ENCODE results near the gene RAB3IL1.

GRCh38 chr11:61864814-61865775 is 52.3 kb downstream of the RAB3IL1 start:
- no peak for TF ChIP-seq CTCF (IDR thresholded peaks at IDR 0.05; ENCODE audit: insufficient read depth, low read length)
- no peak for TF ChIP-seq GABPA (IDR thresholded peaks at IDR 0.05; ENCODE audit: low read depth)
- no peak for TF ChIP-seq POLR2AphosphoS5 (IDR thresholded peaks at IDR 0.05; ENCODE audit: low read depth)
- TF ChIP-seq REST (IDR thresholded peaks at IDR 0.05; ENCODE audit: insufficient replicate concordance, low read depth): no peak

Data from HL-60 (cell line).